Measurements from ENCODE around the gene ABCG2.
"Not testable (repeated sequence)": the region's sequence is repeated elsewhere in the genome, so short reads cannot be mapped to it uniquely, and the experiment has no call there.

The ABCG2 gene

DNA sequence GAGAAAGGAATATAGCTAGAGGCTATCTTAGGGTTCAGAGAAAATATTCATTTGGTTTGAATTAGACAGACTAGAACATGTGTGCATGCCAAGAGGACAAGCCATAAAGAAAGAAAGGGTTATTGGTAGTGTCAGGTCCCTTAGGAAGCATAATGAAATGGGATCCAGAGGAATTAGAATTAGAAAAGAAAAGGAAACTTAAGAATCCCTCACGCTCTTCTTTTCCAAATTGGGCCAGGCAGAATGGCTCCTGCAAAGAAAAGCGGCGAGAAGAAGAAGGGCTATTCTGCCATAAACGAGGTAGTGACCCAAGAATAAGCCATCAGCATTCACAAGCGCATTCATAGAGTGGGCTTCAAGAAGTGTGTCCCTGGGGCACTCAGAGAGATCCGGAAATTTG, 4.9 kb upstream of the ABCG2 start:
- FAIRE-seq, result no peak

DNA sequence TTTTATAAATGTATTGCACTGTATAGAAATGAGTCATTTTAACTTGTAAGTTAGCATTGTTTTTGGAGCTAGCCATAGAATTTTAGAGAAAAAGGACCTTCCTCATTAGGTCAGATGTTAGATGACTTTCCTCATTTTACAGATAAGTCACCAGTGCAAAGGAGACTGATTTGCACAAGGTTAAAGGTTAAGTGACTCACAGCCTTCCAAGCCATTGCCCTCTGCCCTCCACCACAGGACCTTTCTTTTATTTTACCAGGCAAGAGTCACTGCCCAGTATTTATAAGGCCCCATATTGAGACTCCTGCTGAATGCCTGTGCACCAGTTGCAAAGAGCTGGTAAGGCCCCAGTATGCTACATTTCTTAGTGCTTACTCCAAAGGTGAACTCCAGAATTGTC, 4.2 kb upstream of the ABCG2 start:
- FAIRE-seq, result no peak

DNA sequence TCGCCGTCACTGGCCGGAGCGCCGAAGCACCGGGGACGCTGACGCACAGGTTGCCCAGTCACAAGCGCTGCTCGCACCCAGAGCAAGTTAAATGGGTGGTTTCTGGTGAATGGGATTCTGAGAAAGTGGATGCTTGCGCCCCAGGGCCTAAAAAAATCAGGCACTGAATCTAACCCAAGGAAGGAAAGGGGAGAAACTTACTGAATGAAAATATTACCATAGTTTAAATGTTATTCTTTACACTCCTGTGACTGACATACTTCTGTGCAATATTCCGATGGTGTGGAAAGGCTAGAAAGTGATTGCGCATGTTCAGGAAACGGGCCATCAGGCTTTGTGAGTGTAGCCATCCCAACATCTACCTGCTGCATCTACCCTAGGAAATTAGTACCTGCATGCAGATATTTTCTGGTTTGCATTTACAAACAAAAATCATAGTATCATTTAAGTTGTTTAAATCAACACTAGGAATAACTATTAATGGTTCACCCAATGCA, 838 bp upstream of the ABCG2 start:
- FAIRE-seq, result no peak

DNA sequence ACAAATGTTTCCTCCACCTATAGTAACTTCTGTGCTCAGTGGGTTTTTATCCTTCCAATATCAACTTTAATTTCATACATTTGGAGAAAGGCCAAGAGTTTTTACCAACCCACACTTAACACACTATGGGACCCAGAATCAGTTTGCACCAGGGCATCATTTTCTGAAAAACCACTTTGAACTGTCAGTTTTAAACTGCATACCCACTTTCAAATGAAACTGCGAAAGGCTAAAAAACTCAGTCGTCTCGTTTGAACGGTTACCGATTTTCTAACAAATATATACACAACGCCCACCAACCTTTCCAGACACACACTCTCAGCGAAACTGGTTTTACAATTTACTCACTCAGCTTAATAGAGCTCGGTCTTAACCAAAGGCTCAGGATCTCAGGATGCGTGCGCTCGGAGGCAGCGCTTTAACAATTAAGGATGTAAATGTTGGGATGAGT, 376 bp downstream of the ABCG2 start:
- FAIRE-seq, result no peak

DNA sequence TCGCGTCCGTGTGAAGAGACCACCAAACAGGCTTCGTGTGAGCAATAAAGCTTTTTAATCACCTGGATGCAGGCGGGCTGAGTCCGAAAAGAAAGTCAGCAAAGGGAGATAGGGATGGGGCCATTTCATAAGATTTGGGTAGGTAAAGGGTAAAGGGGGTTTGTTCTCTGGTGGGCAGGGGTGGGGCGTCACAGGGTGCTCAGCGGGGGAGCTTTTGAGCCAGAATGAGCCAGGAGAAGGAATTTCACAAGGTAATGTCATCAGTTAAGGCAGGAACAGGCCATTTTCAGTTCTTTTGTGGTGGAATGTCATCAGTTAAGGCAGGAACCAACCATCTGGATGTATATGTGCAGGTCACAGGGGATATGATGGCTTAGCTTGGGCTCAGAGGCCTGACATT, 6.1 kb downstream of the ABCG2 start:
- not testable (repeated sequence) for FAIRE-seq

DNA sequence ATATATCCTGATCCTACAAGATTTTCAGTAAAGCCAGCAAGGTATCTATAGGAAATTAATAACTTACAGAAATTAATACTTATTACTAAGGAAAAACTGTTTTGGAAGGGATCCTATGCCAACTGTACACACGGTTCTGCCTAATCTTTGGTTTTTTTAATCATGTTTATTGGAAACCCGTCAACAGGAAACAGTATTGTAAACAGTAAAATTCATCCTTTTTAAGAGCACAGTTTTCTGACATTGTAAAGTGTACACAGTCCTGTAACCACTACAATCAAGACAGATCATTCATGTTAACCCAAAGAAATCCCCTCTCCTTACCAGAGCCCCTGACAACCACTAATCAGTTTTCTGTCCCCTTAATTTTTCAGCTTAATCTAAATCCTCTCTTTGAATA, 9.9 kb downstream of the ABCG2 start:
- no peak for FAIRE-seq

DNA sequence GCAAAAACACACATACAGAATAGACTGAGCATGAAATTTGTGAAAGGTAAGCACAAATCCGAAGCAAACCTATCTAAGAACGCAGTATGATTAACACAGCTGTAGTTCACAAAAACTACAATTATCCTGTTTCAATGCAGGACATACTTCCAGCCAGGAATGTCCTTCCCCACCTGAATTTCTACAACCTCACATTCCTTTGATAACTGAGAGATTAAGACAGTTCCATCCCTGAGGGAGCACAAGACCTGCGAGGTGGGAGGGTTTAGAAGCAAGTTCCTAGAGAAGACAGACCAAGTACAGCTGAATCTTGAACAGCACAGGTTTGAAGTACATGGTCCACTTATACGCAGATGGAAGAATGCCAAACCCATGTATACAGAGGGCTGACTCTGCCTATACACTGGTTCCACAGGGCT, 10.6 kb downstream of the ABCG2 start:
- FAIRE-seq, result no peak

DNA sequence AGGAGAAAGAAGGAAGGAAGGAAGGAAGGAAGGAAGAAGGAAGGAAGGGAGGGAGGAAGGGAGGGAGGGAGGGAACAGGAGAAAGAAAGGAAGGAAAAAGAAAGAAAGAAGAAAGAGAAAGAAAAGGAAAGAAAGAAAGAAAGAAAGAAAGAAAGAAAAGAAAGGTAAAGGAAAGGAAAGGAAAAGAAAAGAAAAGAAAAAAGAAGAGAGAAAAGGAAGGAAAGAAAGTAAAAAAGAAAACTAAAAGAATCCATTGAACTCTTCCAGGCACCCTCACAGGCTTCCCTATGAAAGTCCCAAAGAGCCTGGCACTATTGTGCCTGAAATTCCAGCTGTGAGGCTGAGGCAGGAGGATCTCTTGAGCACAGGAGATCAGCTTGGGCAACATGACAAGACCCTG, 11.5 kb downstream of the ABCG2 start:
- no peak for FAIRE-seq

DNA sequence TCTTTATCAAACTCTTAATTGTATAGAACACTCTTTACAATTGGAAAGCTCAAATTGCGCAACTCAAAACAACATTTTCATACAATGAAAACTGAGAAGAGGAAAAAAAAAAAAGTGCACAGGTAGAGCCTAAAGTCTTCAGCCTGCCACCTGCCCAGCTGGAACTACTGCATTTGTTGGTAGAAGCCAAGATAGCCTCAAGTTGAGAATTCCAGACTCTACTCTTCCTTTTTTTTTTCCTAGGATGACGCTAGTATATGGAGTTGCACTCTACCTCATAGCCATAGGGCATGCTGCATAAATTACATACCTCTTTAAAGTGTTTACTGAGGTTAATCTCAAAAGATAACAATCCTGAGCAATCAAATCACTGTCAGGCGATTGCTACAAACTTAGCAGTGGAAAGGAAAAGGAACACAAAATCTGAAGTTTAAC, 13.6 kb downstream of the ABCG2 start:
- FAIRE-seq, result no peak

DNA sequence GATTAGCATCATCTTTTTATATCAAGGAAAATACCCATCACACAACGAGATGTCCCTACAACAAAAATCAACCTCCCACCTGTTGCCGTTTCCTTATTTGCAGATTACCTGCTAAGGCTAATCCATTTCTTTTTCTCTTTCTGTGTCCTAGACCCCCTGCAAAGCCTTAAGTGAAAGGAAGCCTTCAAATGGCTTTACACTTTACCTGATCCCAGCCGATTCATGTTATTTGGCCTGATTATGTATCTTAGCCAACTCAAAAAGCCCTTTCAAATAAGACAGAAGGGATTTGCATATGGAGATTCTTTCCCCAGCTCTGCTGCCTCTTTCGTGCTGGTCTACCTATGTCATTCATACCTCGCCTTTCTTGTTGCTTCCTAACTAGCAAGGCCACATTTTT, 14.4 kb downstream of the ABCG2 start:
- no peak for FAIRE-seq

DNA sequence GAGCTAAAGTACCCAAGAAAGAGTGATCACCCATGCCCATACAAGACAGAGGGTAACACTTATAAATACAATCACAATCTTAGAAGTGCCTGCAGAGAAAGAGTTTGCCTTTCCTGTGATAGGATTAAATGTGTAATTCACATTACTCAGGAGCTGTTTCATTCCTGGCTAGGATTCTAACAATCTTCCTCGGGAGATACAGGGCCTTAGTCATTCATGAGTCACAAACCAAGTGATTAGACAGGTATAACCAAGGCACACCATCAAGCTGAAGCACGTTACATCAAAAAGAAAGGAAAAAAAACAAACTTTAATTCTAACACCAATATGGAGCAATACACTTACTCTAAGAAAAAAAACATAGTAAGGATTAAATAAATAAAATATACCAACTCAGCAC, 14.9 kb downstream of the ABCG2 start:
- no peak for FAIRE-seq

DNA sequence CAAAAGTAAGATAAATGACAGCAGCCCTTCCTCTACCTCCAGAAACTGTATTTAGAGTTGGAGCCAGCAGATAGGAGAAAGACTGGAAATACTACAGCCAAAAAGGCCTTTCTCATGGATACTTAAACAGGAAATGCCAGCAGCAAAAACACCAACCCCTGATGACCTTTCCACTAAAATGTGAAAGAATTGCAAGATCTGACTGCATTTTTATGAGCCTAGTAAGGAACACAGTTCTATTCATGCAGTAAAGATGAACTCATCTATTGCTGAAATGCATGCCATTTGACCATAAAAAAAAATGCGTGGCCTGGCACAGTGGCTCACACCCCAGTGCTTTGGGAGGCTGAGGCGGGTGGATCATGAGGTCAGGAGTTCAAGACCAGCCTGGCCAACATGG, 19.9 kb downstream of the ABCG2 start:
- no peak for FAIRE-seq

DNA sequence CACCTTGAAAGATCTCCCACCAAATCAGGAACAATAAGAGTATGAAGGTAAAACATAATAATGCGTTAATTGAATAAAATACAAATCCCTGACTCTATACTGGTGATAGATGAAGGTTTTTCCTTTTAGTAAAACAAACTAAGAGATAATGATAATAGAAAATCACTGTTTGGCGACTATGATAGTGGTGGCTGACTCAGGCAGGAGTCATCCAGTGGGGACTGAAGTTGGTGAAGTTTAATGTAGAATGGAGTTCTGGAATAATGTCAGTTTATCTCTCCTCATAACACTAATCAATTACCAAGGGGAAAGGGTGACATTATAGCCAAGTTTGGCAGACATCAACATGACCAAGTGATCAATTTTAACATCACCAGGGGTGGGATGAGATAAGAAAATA, 21.3 kb downstream of the ABCG2 start:
- no peak for FAIRE-seq

DNA sequence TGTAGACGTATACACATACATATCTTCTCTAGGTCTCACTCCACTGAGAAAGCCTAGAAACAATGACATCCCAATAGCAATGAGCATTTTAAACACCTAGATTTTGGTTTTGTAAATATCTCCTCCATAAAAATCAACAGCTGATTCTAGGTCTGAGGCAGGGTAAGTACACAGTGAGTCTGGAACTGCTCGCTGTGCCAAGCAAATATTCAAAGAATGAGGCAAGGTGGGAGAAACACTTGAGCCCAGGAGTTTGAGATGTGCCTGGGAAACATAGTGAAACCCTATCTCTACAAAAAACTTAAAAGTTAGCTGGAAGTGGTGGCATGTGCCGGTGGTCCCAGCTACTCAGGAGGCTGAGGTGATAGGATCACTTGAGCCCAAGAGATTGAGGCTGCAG, 22.2 kb downstream of the ABCG2 start:
- no peak for FAIRE-seq

DNA sequence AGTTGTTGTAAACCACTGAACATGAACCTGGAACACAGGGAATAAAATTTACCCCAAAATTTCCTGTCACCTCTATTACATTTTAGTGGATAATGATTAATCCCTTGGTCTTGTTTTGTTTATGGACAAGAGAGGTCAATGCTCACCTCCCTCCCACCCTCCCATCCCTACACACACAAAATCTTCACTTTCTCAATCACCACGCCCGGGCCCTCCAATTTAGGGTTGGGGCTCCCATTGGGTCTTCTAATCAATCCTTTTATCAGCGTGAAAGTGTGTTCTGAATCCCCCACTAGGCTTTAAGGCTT, 23.1 kb downstream of the ABCG2 start:
- FAIRE-seq, result no peak

DNA sequence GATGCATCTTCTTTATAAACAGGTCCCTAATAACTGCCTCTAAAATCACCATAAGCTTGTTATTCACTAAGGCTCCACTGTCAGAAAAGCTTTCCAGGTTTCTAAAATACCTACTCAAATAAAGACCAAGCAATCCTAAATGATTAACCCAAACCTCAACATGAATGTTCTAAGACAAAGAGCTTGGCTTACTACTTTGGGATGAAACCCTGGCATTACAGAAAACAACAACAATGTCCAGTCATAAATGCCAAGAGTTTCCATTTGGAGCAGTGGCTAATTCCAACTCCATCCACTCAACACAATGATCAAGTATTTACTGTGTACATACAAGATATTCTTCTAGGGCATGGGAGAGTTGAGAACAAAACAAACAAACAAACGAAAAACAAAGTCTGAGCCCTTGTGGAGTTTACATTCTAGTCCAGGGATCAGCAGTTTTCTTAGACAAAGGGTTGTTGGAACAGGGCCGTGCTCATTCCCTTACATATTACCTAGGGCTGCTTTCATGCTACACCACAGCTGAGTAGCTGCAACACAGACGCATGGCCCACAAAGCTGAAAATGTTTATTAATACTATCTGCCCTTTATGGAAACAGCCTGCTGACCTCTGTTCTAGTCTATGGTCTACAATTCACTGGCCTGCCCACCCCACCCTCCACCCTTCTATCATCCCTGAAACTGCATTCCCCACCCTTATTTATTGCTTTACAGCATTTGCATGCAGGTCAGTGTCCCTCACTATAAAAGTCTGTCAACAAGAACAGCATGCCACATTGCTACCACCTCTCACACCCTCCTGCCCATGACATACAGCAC, 23.7 kb downstream of the ABCG2 start:
- no peak for FAIRE-seq

DNA sequence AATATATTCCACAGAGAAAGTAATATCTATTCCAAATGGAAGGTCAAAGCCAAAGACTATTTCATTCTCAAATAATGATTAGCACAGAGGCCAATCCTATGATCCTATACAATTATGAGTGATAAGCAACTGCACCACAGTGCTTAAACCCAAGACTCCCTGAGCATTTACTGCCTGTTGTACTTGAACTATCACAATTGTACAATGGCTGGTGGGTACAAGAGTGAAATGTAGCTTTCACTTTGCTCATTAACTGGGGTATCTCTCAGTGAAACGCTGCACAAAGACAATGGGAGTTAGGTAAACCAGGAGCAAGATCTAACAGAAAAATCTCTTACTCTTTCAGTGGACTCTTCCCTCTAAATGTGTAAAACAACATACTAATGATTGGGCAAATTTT, 24.3 kb downstream of the ABCG2 start:
- no peak for FAIRE-seq

DNA sequence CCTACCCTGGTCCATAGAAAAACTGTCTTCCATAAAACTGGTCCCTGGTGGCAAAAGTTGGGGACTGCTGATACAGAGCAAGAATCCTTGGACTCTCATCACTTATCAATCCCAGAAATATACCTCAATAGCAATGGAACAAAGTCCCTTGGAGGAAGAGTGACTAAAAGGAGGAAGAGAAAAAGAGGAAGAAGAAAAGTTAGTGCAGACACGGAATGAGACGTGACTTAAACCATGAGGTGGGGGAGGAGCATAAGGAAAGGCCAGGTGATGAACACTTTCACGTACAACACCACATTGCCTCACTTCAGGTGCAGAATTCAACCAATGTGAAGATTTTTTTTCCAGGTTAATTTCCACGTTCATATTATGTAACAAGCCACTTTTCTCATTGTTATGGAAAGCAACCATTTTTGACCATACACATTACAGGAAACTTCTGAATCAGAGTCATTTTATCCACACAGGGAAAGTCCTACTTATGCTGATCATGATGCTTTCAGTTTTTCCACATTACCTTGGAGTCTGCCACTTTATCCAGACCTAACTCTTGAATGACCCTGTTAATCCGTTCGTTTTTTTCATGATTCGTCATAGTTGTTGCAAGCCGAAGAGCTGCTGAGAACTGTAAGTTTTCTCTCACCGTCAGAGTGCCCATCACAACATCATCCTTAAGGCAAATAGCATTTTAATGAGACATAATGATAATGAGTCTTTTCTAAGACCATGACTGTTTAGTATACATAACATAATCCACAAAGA, 27.7 kb downstream of the ABCG2 start:
- FAIRE-seq, result no peak

DNA sequence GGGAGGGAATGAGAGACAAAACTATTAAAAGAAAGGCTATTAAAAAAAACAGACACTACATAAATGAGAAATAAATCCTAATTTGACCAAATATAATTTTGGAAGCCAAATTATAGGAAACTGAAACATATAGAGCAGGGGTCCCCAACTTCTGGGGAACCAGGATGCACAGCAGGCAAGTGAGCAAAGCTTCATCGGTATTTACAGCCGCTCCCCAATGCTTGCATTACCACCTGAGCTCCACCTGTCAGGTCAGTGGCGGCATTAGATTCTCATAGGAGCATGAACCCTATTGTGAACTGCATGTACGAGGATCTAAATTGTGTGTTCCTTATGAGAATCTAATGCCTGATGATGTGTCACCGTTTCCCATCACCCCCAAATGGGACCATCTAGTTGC, 28.4 kb downstream of the ABCG2 start:
- FAIRE-seq, result no peak

DNA sequence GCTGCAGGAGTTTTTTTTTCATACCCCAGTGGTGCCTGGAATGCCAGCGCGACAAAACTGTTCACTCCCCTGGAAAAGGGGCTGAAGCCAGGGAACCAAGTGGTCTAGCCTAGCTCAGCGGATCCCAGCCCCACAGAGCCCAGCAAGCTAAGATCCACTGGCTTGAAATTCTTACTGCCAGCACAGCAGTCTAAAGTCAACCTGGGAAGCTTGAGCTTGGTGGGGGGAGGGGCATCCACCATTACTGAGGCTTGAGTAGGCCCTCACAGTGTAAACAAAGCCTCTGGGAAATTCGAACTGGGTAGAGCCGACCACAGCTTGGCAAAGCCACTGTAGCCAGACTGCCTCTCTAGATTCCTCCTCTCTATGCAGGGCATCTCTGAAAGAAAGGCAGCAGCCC, 36.2 kb downstream of the ABCG2 start:
- FAIRE-seq, result not testable (repeated sequence)

DNA sequence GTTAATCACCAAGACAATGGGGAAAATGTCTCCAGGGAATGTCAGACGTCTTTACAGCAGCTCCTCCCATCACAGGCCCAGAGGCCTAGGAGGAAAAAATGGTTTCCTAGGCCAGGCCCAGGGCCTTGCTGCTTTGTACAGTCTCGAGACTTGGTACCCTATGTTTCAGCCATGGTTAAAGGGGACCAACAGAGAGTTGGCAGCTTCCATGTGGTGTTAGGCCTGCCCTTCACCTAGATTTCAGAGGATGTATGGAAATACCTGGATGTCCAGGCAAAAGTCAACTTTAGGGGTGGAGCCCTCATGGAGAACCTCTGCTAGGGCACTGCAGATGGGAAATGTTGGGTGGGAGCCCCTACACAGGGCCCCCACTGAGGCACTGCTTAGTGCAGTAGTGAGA, 38.5 kb downstream of the ABCG2 start:
- FAIRE-seq, result no peak

DNA sequence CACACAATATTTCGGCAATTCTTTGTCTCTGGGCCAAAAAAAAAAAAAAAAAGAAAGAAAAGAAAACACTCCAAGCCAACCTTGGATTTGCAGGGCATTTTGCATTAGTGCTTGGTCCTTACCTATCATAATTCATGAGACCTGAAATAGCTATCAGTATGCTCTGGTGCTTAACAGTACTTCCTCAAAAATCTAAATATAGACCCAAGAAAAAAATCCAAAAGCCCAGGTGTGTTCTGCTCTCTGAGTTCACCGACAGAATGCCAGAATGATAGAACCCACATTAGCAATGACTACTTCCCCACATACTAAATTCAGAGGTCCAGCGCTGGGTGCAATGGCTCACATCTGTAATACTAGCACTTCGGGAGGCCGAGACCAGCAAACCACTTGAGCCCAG, 42.9 kb downstream of the ABCG2 start:
- no peak for FAIRE-seq

DNA sequence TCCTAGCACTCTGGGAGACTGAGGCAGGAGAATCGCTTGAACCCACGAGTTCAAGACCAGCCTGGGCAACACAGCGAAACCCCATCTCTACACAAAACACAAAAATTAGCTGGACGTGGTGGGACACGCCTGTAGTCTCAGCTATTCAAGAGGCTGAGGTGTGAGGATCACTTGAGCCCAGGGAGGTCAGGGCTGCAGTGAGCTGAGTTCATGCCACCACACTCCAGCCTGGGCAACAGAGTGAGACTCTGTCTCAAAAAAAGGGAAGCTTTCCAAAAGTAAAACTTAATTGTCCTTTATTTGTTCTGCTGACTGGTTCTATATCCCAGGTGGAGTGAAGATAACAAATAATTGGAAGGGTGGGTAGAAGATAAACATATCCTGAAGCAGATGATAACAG, 45.6 kb downstream of the ABCG2 start:
- FAIRE-seq, result no peak

DNA sequence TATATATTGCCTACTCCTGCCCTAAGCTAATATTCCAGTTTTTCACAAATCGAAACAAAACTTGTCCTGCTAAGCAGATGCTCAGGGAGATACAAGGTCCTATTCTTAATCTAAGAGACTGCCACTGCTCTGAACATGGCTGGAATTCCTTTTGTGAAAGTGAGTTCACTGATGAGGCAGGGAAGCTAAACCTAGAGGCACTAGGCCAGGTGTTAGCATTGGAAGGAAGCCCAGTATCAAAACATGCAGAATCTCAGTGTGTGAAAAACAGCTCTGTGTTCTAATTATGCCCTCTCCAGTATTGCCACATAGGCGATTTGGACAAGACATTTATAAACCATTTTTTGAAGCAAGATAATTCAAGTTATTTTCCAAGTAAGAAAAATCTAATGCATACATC, 47.6 kb downstream of the ABCG2 start:
- no peak for FAIRE-seq
